Naive thymus-derived CD4-positive, alpha-beta T cell (primary cell): ENCODE measurements around the gene UBL7. TPM values are rescaled to one million over a fixed set of nuclear protein-coding genes. Genes with fewer than 3 reads are reported as not detected.

Experiments used
- ATAC-seq: fragments of 150-1000 bp; cut with Tn5 transposase; 2 replicates; pipeline ENCODE4 v1.10.0; 2021; ENCODE audit warnings: mild to moderate bottlenecking, moderate library complexity
- CTCF ChIA-PET: fragments of 350-600 bp; sonication (Branson Sonifier 250); formaldehyde crosslinking; loops from one replicate; lab custom pipeline; 2021; ENCODE audit warnings: antibody characterized with exemption; lab: Charles Lee
- POLR2A ChIA-PET: fragments of 350-600 bp; sonication (Branson Sonifier 250); formaldehyde crosslinking; loops from one replicate; lab custom pipeline; 2021; ENCODE audit warnings: antibody characterized with exemption, inconsistent platforms; lab: Charles Lee
- DNase-seq, 9 donors: peaks; one replicate each; pipeline versions ENCODE4 v3.0.0 to v3.0.0-alpha.2; 2020 to 2022; ENCODE audit warnings: mixed read lengths in 1 of 9
- H3K27ac ChIP-seq: one replicate; pipeline ENCODE4 v1.7.0; 2013; ENCODE audit warnings: mild to moderate bottlenecking, low read depth, low read length, moderate library complexity
- H3K27me3 ChIP-seq, 2 donors: one replicate each; pipeline ENCODE4 v1.7.0; 2013; ENCODE audit warnings: low read length in 2 of 2, mild to moderate bottlenecking in 2 of 2, moderate library complexity in 2 of 2; ENCODE audit not compliant: control insufficient read depth in 2 of 2, insufficient read depth in 2 of 2
- H3K36me3 ChIP-seq, 3 experiments: 1 replicate in 2 of 3; 2 replicates in 1 of 3; pipeline ENCODE4 v1.7.0; 2013; ENCODE audit warnings: low read length in 3 of 3, mild to moderate bottlenecking in 3 of 3, moderate library complexity in 1 of 3; ENCODE audit not compliant: insufficient read depth in 3 of 3, control insufficient read depth in 2 of 3
- H3K4me1 ChIP-seq, 2 donors: one replicate each; pipeline ENCODE4 v1.7.0; 2013; ENCODE audit warnings: low read length in 2 of 2, mild to moderate bottlenecking in 2 of 2, moderate library complexity in 1 of 2; ENCODE audit not compliant: control insufficient read depth in 2 of 2, insufficient read depth in 2 of 2
- H3K4me3 ChIP-seq: 2 replicates; pipeline ENCODE4 v1.7.0; 2013; ENCODE audit warnings: mild to moderate bottlenecking, low read length
- H3K9me3 ChIP-seq, 3 experiments: 1 replicate in 2 of 3; 2 replicates in 1 of 3; pipeline ENCODE4 v1.7.0; 2013; ENCODE audit warnings: low read length in 3 of 3; ENCODE audit not compliant: control insufficient read depth in 2 of 3
- H3K27ac Mint-ChIP-seq, 9 donors: one replicate each; pipeline ENCODE4 v1.8.0; 2020 to 2022; ENCODE audit warnings: mixed read lengths in 9 of 9, mild to moderate bottlenecking in 8 of 9, moderate library complexity in 5 of 9, inconsistent platforms in 2 of 9
- H3K27me3 Mint-ChIP-seq, 5 donors: one replicate each; pipeline ENCODE4 v1.8.0; 2021 to 2022; ENCODE audit warnings: mixed read lengths in 5 of 5, mild to moderate bottlenecking in 1 of 5
- H3K36me3 Mint-ChIP-seq, 5 donors: one replicate each; pipeline ENCODE4 v1.8.0; 2020 to 2022; ENCODE audit warnings: mixed read lengths in 5 of 5, mild to moderate bottlenecking in 3 of 5, inconsistent platforms in 1 of 5
- H3K4me1 Mint-ChIP-seq, 7 donors: one replicate each; pipeline ENCODE4 v1.8.0; 2020 to 2022; ENCODE audit warnings: mixed read lengths in 7 of 7, mild to moderate bottlenecking in 3 of 7, inconsistent platforms in 1 of 7
- H3K4me3 Mint-ChIP-seq, 10 donors: one replicate each; pipeline ENCODE4 v1.8.0; 2020 to 2022; ENCODE audit warnings: mild to moderate bottlenecking in 10 of 10, mixed read lengths in 10 of 10, moderate library complexity in 6 of 10, inconsistent platforms in 2 of 10
- H3K9me3 Mint-ChIP-seq, 11 donors: one replicate each; pipeline ENCODE4 v1.8.0; 2020 to 2022; ENCODE audit warnings: mixed read lengths in 11 of 11, mild to moderate bottlenecking in 4 of 11, inconsistent platforms in 1 of 11, moderate library complexity in 1 of 11
- intact Hi-C, 2 donors: fragments of 100-400 bp; cut with micrococcal nuclease; formaldehyde crosslinking; loops; one replicate each; pipeline ENCODE4 v1.15.1; 2023
- polyA plus RNA-seq, 2 donors: library from polyadenylated mRNA; unstranded; fragments of 300-500 nt; fragmentation: Illumina TruSeq; gene quantifications; one replicate each; pipeline ENCODE4 v1.2.3, GENCODE V29; 2021
- total RNA-seq, 6 experiments: library from RNA in 5 of 6; stranded (reverse) in 5 of 6; gene quantifications; 1 replicate in 5 of 6; 2 replicates in 1 of 6; pipeline ENCODE4 v1.2.3 and lab custom pipeline; 2021 to 2026

The UBL7 gene, protein sequence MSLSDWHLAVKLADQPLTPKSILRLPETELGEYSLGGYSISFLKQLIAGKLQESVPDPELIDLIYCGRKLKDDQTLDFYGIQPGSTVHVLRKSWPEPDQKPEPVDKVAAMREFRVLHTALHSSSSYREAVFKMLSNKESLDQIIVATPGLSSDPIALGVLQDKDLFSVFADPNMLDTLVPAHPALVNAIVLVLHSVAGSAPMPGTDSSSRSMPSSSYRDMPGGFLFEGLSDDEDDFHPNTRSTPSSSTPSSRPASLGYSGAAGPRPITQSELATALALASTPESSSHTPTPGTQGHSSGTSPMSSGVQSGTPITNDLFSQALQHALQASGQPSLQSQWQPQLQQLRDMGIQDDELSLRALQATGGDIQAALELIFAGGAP
- total RNA-seq (10 to 100 TPM; 20.2 to 50.7 (median 40.6) TPM), polyA plus RNA-seq (100 to 1,000 TPM; 108 to 127 TPM), total RNA-seq (lab: John Stamatoyannopoulos, UW) (18.4 reads per million, percentile 48 among the genes with 10 or more reads in this experiment)

DNA sequence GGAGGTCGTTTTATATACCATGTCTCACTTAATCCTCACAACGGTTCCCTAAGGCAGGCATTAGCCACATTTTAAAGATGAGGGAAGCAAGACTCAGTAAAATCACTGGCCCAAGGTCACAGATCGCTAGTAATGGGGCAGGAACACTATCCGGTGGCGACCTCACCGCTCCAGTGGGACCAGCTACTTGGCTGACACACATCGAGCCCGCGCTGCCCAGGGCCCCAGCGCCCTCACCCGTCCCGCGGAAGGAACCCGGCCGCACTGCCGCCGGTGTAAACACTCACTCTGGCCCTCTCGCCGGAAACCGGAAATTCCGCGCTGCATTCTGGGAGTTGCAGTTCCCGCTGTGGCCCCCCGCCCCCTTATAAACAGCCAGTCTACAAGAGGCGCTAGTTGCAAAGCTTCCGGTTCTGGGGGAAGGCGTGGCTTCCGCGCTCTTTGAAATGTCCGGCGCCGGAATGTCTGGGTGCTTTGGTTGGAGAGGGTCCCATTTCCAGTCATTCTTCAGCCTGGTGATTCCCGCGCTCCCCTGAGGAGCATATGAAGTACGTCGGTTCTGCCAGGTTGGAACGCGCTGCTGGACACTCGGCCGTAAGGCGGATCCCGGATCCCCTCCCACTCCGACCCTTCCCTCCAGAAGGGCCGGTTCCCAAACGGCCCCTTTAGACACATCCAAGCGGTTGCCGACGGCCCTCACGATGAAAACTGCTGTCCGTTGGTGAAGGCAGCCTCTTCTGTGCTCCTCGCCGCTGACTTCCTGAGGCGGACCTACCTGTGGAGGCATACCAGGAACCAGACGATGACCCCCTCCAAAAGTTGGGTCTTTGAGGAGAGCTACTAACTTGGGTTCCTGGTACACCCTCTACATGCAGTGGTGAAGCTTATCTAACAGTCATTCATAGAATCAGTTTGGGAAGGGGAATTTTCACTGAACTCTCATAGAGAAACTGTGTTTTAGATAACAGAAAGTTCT lies at the start of gene UBL7:
TSS of gene UBL7 (minus strand) at position 290 of the 976 bp plus-strand sequence. CDS start 2,293 bp downstream, outside the sequence.
- Mint-ChIP-seq H3K9me3 (peaks cover 0 to 5% (median 0%) of the 10 kb centered on the region in 11 donors), H3K27ac (peak within 1 kb of the TSS; percentile 78 to 96 (median 92)), H3K36me3 (peaks cover 4 to 30% (median 20%) of the 10 kb centered on the region in 5 donors), H3K27me3 (no peaks in the 10 kb centered on the region), H3K4me3 (peak within 1 kb of the TSS; percentile 88 to 98 (median 92)), H3K4me1 (peaks cover 25 to 62% (median 55%) of the 10 kb centered on the region in 7 donors)
- peaks cover 8 to 15% of the 10 kb centered on the region in 2 donors for H3K4me1 ChIP-seq
- intact Hi-C loops, result loop anchor here (1.0 to 10.0 kb wide), 19 partner anchors 22 to 991 kb away; partner anchors contain the start of genes SIN3A (in 2 of the 2), CLK3 (in 1 of the 2), COX5A (in 1 of the 2) and EDC3 (in 1 of the 2)
- H3K27me3 ChIP-seq, result no peaks in the 10 kb centered on the region
- no peaks in the 10 kb centered on the region for H3K9me3 ChIP-seq
- peak; percentile 99 for ATAC-seq
- POLR2A ChIA-PET, result interaction anchor here (0.6 to 1.6 kb wide), 15 partner anchors 76 to 1185 kb away, joined by 3 to 8 read pairs (median 3); partner anchors contain the start of gene ARID3B
- CTCF ChIA-PET, result interaction anchor here (0.5 to 0.6 kb wide), 2 partner anchors 137 to 488 kb away, joined by 3 read pairs; no protein-coding TSS in a partner anchor
- peak within 1 kb of the TSS; percentile 91 for H3K4me3 ChIP-seq
- DNase-seq, result peak; percentile 81 to 95 (median 90)
- peak within 1 kb of the TSS; percentile 86 for H3K27ac ChIP-seq
- H3K36me3 ChIP-seq, result peaks cover 0 to 21% (median 0%) of the 10 kb centered on the region in 3 experiments

DNA sequence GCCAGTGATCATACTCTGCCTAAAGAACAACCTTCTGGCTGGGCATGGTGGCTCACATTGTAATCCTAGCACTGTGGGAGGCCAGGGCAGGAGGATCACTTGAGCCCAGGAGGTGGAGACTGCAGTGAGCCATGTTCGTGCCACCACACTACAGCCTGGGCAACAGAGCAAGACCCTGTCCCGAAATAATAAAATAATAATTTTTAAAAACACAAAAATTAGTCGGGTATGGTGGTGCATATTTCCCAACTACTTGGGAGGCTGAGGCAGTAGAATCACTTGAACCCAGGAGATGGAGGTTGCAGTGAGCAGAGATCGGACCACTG lies 45.5 kb upstream of the UBL7 start:
- peaks cover 0 to 2% (median 0%) of the 10 kb centered on the region in 11 donors for H3K9me3 Mint-ChIP-seq
- Histone ChIP-seq H3K4me1 (no peaks in the 10 kb centered on the region), H3K36me3 (no peaks in the 10 kb centered on the region), H3K4me3 (no peak overlapping the region), H3K27me3 (no peaks in the 10 kb centered on the region), H3K27ac (no peak overlapping the region), H3K9me3 (no peaks in the 10 kb centered on the region)
- no peak for DNase-seq
- H3K27me3 Mint-ChIP-seq, result no peaks in the 10 kb centered on the region
- ChIA-PET CTCF (no interaction called here), POLR2A (no interaction called here)
- ATAC-seq, result no peak
- no peak overlapping the region for H3K4me3 Mint-ChIP-seq
- H3K27ac Mint-ChIP-seq, result no peak overlapping the region
- peaks cover 8 to 33% (median 16%) of the 10 kb centered on the region in 5 donors for H3K36me3 Mint-ChIP-seq
- intact Hi-C loops, result no loop called here
- peaks cover 0 to 6% (median 0%) of the 10 kb centered on the region in 7 donors for H3K4me1 Mint-ChIP-seq

DNA sequence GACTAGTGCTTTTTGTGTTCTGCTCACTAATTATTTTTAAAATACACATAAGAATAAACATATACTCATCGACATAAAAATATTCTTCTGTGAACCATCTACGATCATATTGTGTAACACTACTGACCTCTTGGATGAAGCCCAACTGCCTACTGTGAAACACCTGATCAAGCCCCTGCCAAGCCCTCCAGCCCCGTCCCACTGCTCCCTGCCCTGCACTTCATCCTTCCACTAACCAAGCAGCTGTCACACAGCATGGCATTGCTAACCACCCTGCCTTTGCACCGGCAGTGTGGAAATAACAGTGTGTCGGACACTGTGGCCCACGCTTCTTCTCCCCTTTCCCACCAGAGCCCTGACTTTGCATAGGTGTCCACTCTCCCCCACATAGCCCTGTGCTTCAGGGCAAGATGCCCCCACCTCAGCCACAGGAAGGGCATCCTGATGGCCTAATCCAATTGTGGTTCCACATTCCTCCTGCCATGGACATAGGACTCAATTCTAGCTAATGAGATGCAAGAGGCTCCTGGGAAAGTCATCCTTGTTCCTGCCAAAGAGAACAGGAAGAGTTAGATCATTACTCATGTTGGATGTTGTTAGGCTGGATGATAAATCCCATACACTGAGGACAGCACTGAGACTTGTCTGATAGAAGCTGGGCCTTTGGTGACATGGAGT lies 45.0 kb upstream of the UBL7 start:
- Histone ChIP-seq H3K27ac (no peak overlapping the region), H3K36me3 (no peaks in the 10 kb centered on the region), H3K4me3 (no peak overlapping the region), H3K27me3 (no peaks in the 10 kb centered on the region), H3K9me3 (no peaks in the 10 kb centered on the region), H3K4me1 (no peaks in the 10 kb centered on the region)
- DNase-seq (no peak), ATAC-seq (no peak)
- Mint-ChIP-seq H3K9me3 (peaks cover 0 to 2% (median 0%) of the 10 kb centered on the region in 11 donors), H3K27me3 (no peaks in the 10 kb centered on the region), H3K27ac (no peak overlapping the region), H3K4me1 (peaks cover 0 to 4% (median 0%) of the 10 kb centered on the region in 7 donors), H3K36me3 (peaks cover 8 to 33% (median 16%) of the 10 kb centered on the region in 5 donors), H3K4me3 (no peak overlapping the region)
- intact Hi-C loops, result no loop called here
- POLR2A ChIA-PET, result no interaction called here
- CTCF ChIA-PET, result no interaction called here

DNA sequence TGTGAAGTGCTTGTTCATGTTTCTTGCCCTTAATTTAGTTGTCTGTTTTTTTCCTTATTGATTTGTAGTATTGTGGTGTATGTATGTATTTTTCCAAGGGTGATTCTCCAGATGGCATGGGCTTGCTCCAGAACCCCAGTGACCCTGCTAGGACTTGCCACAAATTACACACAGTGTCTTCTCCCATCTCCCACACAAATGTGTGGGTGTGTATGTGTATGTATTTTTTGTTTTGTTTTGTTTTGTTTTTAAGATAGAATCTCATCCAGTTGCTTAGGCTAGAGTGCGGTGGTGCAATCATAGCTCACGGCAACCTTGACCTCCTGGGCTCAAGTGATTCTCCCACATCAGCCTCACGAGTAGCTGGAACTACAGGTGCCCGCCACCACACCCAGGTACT lies 43.9 kb upstream of the UBL7 start:
- no peak overlapping the region for H3K27ac Mint-ChIP-seq
- Histone ChIP-seq H3K4me3 (no peak overlapping the region), H3K9me3 (no peaks in the 10 kb centered on the region), H3K36me3 (no peaks in the 10 kb centered on the region), H3K27me3 (no peaks in the 10 kb centered on the region), H3K27ac (no peak overlapping the region), H3K4me1 (no peaks in the 10 kb centered on the region)
- H3K27me3 Mint-ChIP-seq, result no peaks in the 10 kb centered on the region
- ATAC-seq (no peak), DNase-seq (no peak)
- H3K36me3 Mint-ChIP-seq, result peaks cover 8 to 36% (median 16%) of the 10 kb centered on the region in 5 donors
- ChIA-PET CTCF (no interaction called here), POLR2A (no interaction called here)
- H3K9me3 Mint-ChIP-seq, result peaks cover 0 to 2% (median 0%) of the 10 kb centered on the region in 11 donors
- peaks cover 0 to 6% (median 0%) of the 10 kb centered on the region in 7 donors for H3K4me1 Mint-ChIP-seq
- no peak overlapping the region for H3K4me3 Mint-ChIP-seq
- intact Hi-C loops, result no loop called here

DNA sequence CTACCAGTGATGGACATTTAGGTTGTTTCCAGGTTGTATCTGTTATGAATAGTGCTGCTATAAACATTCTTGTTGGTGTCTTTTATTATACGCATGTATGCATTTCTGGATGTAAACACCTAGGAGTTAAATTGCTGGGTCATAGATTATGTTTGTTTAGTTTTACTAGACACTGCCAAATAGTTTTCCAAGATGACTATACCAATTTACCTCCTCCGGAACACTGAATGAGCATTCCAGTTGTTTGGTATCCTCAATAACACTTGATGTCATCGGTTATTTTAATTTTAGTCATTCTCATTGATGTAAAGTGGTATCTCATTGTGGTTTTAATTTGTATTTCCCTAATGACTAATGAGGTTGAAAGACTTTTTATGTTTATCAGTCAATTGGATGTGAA lies 43.5 kb upstream of the UBL7 start:
- DNase-seq (no peak), ATAC-seq (no peak)
- peaks cover 0 to 2% (median 0%) of the 10 kb centered on the region in 11 donors for H3K9me3 Mint-ChIP-seq
- H3K27ac Mint-ChIP-seq, result no peak overlapping the region
- no peaks in the 10 kb centered on the region for H3K4me1 ChIP-seq
- H3K9me3 ChIP-seq, result no peaks in the 10 kb centered on the region
- no peaks in the 10 kb centered on the region for H3K27me3 ChIP-seq
- ChIA-PET CTCF (no interaction called here), POLR2A (no interaction called here)
- intact Hi-C loops, result no loop called here
- no peaks in the 10 kb centered on the region for H3K27me3 Mint-ChIP-seq
- H3K4me1 Mint-ChIP-seq, result peaks cover 0 to 6% (median 0%) of the 10 kb centered on the region in 7 donors
- H3K27ac ChIP-seq, result no peak overlapping the region
- H3K4me3 Mint-ChIP-seq, result no peak overlapping the region
- H3K36me3 Mint-ChIP-seq, result peaks cover 8 to 37% (median 18%) of the 10 kb centered on the region in 5 donors
- H3K36me3 ChIP-seq, result no peaks in the 10 kb centered on the region
- no peak overlapping the region for H3K4me3 ChIP-seq

DNA sequence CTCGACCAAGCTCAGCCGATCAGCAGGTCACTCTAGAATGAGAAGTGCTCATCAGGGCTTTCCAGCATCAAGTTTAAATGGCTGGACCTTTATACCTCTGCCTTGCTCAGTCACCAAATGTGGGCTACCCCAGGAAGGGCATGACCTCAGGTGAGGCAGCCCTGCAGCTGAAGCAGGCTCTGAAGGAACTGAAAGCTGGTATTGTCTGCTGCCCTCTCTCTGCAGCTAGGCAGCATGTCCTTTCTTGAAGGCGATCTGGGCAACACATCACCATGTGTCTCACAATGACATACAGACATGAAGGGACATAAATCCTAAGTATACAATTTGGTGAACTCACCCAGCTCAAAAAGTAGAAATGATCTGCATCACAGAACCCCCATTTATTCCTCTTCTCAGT lies 41.3 kb upstream of the UBL7 start:
- ATAC-seq (no peak), DNase-seq (no peak)
- no peak overlapping the region for H3K4me3 Mint-ChIP-seq
- peaks cover 8 to 42% (median 21%) of the 10 kb centered on the region in 5 donors for H3K36me3 Mint-ChIP-seq
- H3K27me3 Mint-ChIP-seq, result no peaks in the 10 kb centered on the region
- Histone ChIP-seq H3K27me3 (no peaks in the 10 kb centered on the region), H3K36me3 (no peaks in the 10 kb centered on the region), H3K4me1 (no peaks in the 10 kb centered on the region), H3K27ac (no peak overlapping the region), H3K9me3 (no peaks in the 10 kb centered on the region), H3K4me3 (no peak overlapping the region)
- ChIA-PET CTCF (no interaction called here), POLR2A (no interaction called here)
- H3K4me1 Mint-ChIP-seq, result peaks cover 0 to 6% (median 0%) of the 10 kb centered on the region in 7 donors
- H3K9me3 Mint-ChIP-seq, result peaks cover 0 to 2% (median 0%) of the 10 kb centered on the region in 11 donors
- no peak overlapping the region for H3K27ac Mint-ChIP-seq
- intact Hi-C loops, result no loop called here
